Measurements from ENCODE around the gene FAS. TPM values are rescaled to one million over a fixed set of nuclear protein-coding genes. Genes with fewer than 3 reads are reported as not detected.

The FAS gene
- total and polyA plus RNA-seq, 4 donors: 2.2 to 13.2 (median 5.9) TPM

DNA sequence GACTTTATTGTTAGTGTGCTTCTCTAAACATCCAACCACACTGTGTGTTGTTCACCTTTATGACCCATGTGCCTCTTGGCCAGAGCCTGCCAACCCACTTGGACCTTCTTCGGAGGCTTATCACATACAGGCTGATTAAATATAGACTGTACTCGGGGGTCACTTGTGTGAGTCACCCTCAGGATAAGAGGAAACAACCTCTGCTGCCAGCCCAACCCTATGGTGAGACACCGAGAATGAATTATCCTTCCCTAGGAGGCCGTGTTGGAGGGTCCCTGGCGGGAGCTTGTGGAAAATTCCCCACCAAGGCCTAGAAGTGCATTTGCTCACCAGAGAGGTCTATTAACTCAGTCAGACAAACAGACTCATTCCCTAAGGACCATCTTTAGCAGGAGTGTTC, 63.0 kb downstream of the FAS start:
- DNase-seq (ENCODE audit: low spot score): no peak
- Histone ChIP-seq H3K27ac (ENCODE audit: low read depth in 1 of 2, low read length in 2 of 2) (no peak overlapping the region), H3K9me3 (ENCODE audit: control insufficient read depth in 4 of 4, low read length in 3 of 4) (no peaks in the 10 kb centered on the region), H3K4me3 (ENCODE audit: low read depth in 1 of 3, low read length in 3 of 3) (no peak overlapping the region), H3K27me3 (ENCODE audit: control insufficient read depth in 4 of 4, insufficient read depth in 4 of 4, low read length in 3 of 4) (no peaks in the 10 kb centered on the region), H3K9ac (ENCODE audit: low read depth in 1 of 2, low read length in 2 of 2) (no peak overlapping the region), H3K36me3 (ENCODE audit: control insufficient read depth in 4 of 4, insufficient read depth in 3 of 4, low read depth in 1 of 4, low read length in 3 of 4) (no peaks in the 10 kb centered on the region), H3K4me1 (ENCODE audit: control insufficient read depth in 4 of 4, insufficient read depth in 4 of 4, low read length in 3 of 4) (no peaks in the 10 kb centered on the region)
- TF ChIP-seq, protein P1, sequence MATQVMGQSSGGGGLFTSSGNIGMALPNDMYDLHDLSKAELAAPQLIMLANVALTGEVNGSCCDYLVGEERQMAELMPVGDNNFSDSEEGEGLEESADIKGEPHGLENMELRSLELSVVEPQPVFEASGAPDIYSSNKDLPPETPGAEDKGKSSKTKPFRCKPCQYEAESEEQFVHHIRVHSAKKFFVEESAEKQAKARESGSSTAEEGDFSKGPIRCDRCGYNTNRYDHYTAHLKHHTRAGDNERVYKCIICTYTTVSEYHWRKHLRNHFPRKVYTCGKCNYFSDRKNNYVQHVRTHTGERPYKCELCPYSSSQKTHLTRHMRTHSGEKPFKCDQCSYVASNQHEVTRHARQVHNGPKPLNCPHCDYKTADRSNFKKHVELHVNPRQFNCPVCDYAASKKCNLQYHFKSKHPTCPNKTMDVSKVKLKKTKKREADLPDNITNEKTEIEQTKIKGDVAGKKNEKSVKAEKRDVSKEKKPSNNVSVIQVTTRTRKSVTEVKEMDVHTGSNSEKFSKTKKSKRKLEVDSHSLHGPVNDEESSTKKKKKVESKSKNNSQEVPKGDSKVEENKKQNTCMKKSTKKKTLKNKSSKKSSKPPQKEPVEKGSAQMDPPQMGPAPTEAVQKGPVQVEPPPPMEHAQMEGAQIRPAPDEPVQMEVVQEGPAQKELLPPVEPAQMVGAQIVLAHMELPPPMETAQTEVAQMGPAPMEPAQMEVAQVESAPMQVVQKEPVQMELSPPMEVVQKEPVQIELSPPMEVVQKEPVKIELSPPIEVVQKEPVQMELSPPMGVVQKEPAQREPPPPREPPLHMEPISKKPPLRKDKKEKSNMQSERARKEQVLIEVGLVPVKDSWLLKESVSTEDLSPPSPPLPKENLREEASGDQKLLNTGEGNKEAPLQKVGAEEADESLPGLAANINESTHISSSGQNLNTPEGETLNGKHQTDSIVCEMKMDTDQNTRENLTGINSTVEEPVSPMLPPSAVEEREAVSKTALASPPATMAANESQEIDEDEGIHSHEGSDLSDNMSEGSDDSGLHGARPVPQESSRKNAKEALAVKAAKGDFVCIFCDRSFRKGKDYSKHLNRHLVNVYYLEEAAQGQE (IDR thresholded peaks at IDR 0.05): no peak
- TF ChIP-seq RXRA (IDR thresholded peaks at IDR 0.05): no peak
- no peak for TF ChIP-seq TAF1 (conservative IDR thresholded peaks at IDR 0.05)
- TF ChIP-seq, protein P2, sequence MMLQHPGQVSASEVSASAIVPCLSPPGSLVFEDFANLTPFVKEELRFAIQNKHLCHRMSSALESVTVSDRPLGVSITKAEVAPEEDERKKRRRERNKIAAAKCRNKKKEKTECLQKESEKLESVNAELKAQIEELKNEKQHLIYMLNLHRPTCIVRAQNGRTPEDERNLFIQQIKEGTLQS (IDR thresholded peaks at IDR 0.05): no peak
- TF ChIP-seq, protein P3, sequence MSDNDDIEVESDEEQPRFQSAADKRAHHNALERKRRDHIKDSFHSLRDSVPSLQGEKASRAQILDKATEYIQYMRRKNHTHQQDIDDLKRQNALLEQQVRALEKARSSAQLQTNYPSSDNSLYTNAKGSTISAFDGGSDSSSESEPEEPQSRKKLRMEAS (IDR thresholded peaks at IDR 0.05): no peak
- no peak for TF ChIP-seq EGR1 (IDR thresholded peaks at IDR 0.05; ENCODE audit: low read depth in 2 of 2)
- no peak for TF ChIP-seq HNF4G (IDR thresholded peaks at IDR 0.05)
- TF ChIP-seq FOXA2 (IDR thresholded peaks at IDR 0.05): no peak
- 80% methylated on average over 5 of the region's 5 CpGs for WGBS

DNA sequence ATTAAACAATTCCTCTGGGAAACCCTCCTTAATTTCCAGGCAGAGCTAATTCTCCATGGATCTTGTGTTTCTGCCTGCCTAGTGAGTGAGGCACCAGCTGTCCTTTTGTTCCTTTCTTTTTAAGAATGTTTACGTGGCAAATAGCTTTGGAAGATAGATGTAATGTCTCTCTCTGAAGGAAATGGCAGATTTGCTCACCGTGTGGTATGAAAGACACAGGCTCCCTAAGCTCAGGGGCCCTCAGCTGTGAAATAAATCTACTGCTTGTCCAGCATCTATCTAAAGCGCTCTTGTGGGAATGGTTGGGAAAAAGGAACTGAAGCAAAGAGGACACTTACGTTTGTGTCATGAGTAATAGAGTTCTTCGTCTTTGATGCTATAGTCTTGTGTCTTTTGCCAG, 64.6 kb downstream of the FAS start:
- DNase-seq (ENCODE audit: low spot score): no peak
- Histone ChIP-seq H3K36me3 (ENCODE audit: control insufficient read depth in 4 of 4, insufficient read depth in 3 of 4, low read depth in 1 of 4, low read length in 3 of 4) (no peaks in the 10 kb centered on the region), H3K9ac (ENCODE audit: low read depth in 1 of 2, low read length in 2 of 2) (no peak overlapping the region), H3K27ac (ENCODE audit: low read depth in 1 of 2, low read length in 2 of 2) (no peak overlapping the region), H3K4me1 (ENCODE audit: control insufficient read depth in 4 of 4, insufficient read depth in 4 of 4, low read length in 3 of 4) (no peaks in the 10 kb centered on the region), H3K9me3 (ENCODE audit: control insufficient read depth in 4 of 4, low read length in 3 of 4) (no peaks in the 10 kb centered on the region), H3K4me3 (ENCODE audit: low read depth in 1 of 3, low read length in 3 of 3) (no peak overlapping the region), H3K27me3 (ENCODE audit: control insufficient read depth in 4 of 4, insufficient read depth in 4 of 4, low read length in 3 of 4) (no peaks in the 10 kb centered on the region)
- 81% methylated on average over 5 of the region's 5 CpGs for whole genome bisulfite sequencing
- TF ChIP-seq, protein P1 (IDR thresholded peaks at IDR 0.05): no peak
- TF ChIP-seq ZBTB33 (IDR thresholded peaks at IDR 0.05): no peak
- TF ChIP-seq TAF1 (conservative IDR thresholded peaks at IDR 0.05): no peak
- TF ChIP-seq, protein P3 (IDR thresholded peaks at IDR 0.05): no peak
- no peak for TF ChIP-seq YY1 (IDR thresholded peaks at IDR 0.05)
- TF ChIP-seq RAD21 (IDR thresholded peaks at IDR 0.05): no peak
- no peak for TF ChIP-seq NR2F2 (IDR thresholded peaks at IDR 0.05)
- TF ChIP-seq GABPA (IDR thresholded peaks at IDR 0.05 in 1 of 2, conservative IDR thresholded peaks at IDR 0.05 in 1 of 2): no peak
- TF ChIP-seq SP1 (IDR thresholded peaks at IDR 0.05): no peak
- TF ChIP-seq JUND (IDR thresholded peaks at IDR 0.05): no peak
- TF ChIP-seq, protein P2 (IDR thresholded peaks at IDR 0.05): no peak
- no peak for TF ChIP-seq FOXA2 (IDR thresholded peaks at IDR 0.05)
- TF ChIP-seq, protein P4, sequence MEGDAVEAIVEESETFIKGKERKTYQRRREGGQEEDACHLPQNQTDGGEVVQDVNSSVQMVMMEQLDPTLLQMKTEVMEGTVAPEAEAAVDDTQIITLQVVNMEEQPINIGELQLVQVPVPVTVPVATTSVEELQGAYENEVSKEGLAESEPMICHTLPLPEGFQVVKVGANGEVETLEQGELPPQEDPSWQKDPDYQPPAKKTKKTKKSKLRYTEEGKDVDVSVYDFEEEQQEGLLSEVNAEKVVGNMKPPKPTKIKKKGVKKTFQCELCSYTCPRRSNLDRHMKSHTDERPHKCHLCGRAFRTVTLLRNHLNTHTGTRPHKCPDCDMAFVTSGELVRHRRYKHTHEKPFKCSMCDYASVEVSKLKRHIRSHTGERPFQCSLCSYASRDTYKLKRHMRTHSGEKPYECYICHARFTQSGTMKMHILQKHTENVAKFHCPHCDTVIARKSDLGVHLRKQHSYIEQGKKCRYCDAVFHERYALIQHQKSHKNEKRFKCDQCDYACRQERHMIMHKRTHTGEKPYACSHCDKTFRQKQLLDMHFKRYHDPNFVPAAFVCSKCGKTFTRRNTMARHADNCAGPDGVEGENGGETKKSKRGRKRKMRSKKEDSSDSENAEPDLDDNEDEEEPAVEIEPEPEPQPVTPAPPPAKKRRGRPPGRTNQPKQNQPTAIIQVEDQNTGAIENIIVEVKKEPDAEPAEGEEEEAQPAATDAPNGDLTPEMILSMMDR (IDR thresholded peaks at IDR 0.05; ENCODE audit: low read depth, low read length, missing input control): no peak
- no peak for TF ChIP-seq HNF4G (IDR thresholded peaks at IDR 0.05)
- no peak for TF ChIP-seq EGR1 (IDR thresholded peaks at IDR 0.05; ENCODE audit: low read depth in 2 of 2)
- TF ChIP-seq FOXA1 (IDR thresholded peaks at IDR 0.05): no peak
- no peak for TF ChIP-seq HNF4A (conservative IDR thresholded peaks at IDR 0.05)

All from liver (tissue), 9 donors.